WTC11 (cell line): ENCODE data around the gene JUND. TPM values are rescaled to one million over a fixed set of nuclear protein-coding genes. Genes with fewer than 3 reads are reported as not detected.

Experiments
- ATAC-seq: fragments of 200-7000 bp; cut with Tn5 transposase; 2 replicates; pipeline ENCODE4 v1.10.0; 2021; ENCODE audit warnings: mild to moderate bottlenecking, moderate library complexity
- CTCF ChIA-PET: fragments of 300-600 bp; sonication (Branson Sonifier 250); formaldehyde crosslinking; loops from one replicate; lab custom pipeline; 2021; ENCODE audit warnings: antibody characterized with exemption; lab: Charles Lee
- POLR2A ChIA-PET: fragments of 350-600 bp; sonication (Branson Sonifier 250); formaldehyde crosslinking; loops from one replicate; lab custom pipeline; 2021; ENCODE audit warnings: antibody characterized with exemption; lab: Charles Lee
- DNase-seq: peaks from one replicate; pipeline ENCODE4 v3.0.0; 2021; ENCODE audit warnings: low spot score
- H3K27ac Mint-ChIP-seq: 2 replicates; pipeline ENCODE4 v1.8.0; 2021; ENCODE audit warnings: mixed read lengths
- H3K27me3 Mint-ChIP-seq: 2 replicates; pipeline ENCODE4 v1.8.0; 2021; ENCODE audit warnings: low read depth, mild to moderate bottlenecking, moderate library complexity, mixed read lengths
- H3K36me3 Mint-ChIP-seq: 2 replicates; pipeline ENCODE4 v1.8.0; 2021; ENCODE audit warnings: mixed read lengths
- H3K4me1 Mint-ChIP-seq: 2 replicates; pipeline ENCODE4 v1.8.0; 2022; ENCODE audit warnings: mixed read lengths
- H3K4me3 Mint-ChIP-seq: 2 replicates; pipeline ENCODE4 v1.8.0; 2021; ENCODE audit warnings: mild to moderate bottlenecking, moderate library complexity, mixed read lengths
- H3K9me3 Mint-ChIP-seq: 2 replicates; pipeline ENCODE4 v1.8.0; 2021; ENCODE audit warnings: mixed read lengths
- E2F1 ChIP-seq: sonication (generic); formaldehyde crosslinking; IDR thresholded peaks from 2 replicates; pipeline ENCODE4 v1.8.0; 2022; ENCODE audit warnings: mild to moderate bottlenecking, missing genetic modification reagents
- E2F5 ChIP-seq: sonication (generic); formaldehyde crosslinking; IDR thresholded peaks from 2 replicates; pipeline ENCODE4 v1.8.1; 2022; ENCODE audit warnings: mild to moderate bottlenecking, moderate library complexity, missing genetic modification reagents
- ELF4 ChIP-seq: sonication (generic); formaldehyde crosslinking; IDR thresholded peaks from 2 replicates; pipeline ENCODE4 v1.8.1; 2022; ENCODE audit warnings: low read depth, mild to moderate bottlenecking, moderate library complexity, missing genetic modification reagents
- ESRRA ChIP-seq: sonication (generic); formaldehyde crosslinking; IDR thresholded peaks from 2 replicates; pipeline ENCODE4 v1.8.1; 2022; ENCODE audit warnings: mild to moderate bottlenecking, missing genetic modification reagents, borderline replicate concordance
- ETV6 ChIP-seq: sonication (generic); formaldehyde crosslinking; IDR thresholded peaks from 2 replicates; pipeline ENCODE4 v1.8.1; 2022; ENCODE audit warnings: mild to moderate bottlenecking, missing genetic modification reagents
- FOXK1 ChIP-seq: sonication (generic); formaldehyde crosslinking; IDR thresholded peaks from 2 replicates; pipeline ENCODE4 v1.8.0; 2022; ENCODE audit warnings: mild to moderate bottlenecking, moderate library complexity, missing genetic modification reagents
- FOXP1 ChIP-seq: sonication (generic); formaldehyde crosslinking; IDR thresholded peaks from 2 replicates; pipeline ENCODE4 v1.8.0; 2022; ENCODE audit warnings: missing genetic modification reagents, mild to moderate bottlenecking, moderate library complexity, borderline replicate concordance
- MXD4 ChIP-seq: fragments of 250-450 bp; sonication (Bioruptor Pico); IDR thresholded peaks from 2 replicates; pipeline ENCODE4 v1.8.0; 2021; ENCODE audit warnings: mild to moderate bottlenecking, moderate library complexity, borderline replicate concordance
- NFE2L1 ChIP-seq: sonication (generic); formaldehyde crosslinking; IDR thresholded peaks from 2 replicates; pipeline ENCODE4 v1.8.1; 2023; ENCODE audit warnings: missing genetic modification reagents
- RORB ChIP-seq: fragments of 250-450 bp; sonication (Bioruptor Pico); IDR thresholded peaks from 2 replicates; pipeline ENCODE4 v1.9.0; 2021; ENCODE audit warnings: mild to moderate bottlenecking
- TEAD4 ChIP-seq: sonication (generic); formaldehyde crosslinking; IDR thresholded peaks from 2 replicates; pipeline ENCODE4 v1.8.0; 2022; ENCODE audit warnings: mild to moderate bottlenecking, missing genetic modification reagents
- TP53 ChIP-seq: sonication (generic); formaldehyde crosslinking; IDR thresholded peaks from 2 replicates; pipeline ENCODE4 v1.8.1; 2023; ENCODE audit warnings: mild to moderate bottlenecking, missing genetic modification reagents
- ZBTB21 ChIP-seq: sonication (generic); formaldehyde crosslinking; IDR thresholded peaks from 2 replicates; pipeline ENCODE4 v1.8.1; 2023; ENCODE audit warnings: mild to moderate bottlenecking, missing genetic modification reagents, borderline replicate concordance
- ZNF317 ChIP-seq: sonication (generic); formaldehyde crosslinking; IDR thresholded peaks from 2 replicates; pipeline ENCODE4 v1.8.1; 2023; ENCODE audit warnings: low read depth, mild to moderate bottlenecking, moderate library complexity, missing genetic modification reagents, borderline replicate concordance
- ZNF416 ChIP-seq: fragments of 250-450 bp; sonication (Bioruptor Pico); IDR thresholded peaks from 2 replicates; pipeline ENCODE4 v1.9.0; 2021; ENCODE audit warnings: mild to moderate bottlenecking, inconsistent platforms
- ZNF671 ChIP-seq: fragments of 250-450 bp; sonication (Bioruptor Pico); IDR thresholded peaks from 2 replicates; pipeline ENCODE4 v1.8.0; 2021; ENCODE audit warnings: mild to moderate bottlenecking
- ZSCAN18 ChIP-seq: fragments of 250-450 bp; sonication (Bioruptor Pico); IDR thresholded peaks from 2 replicates; pipeline ENCODE4 v2.1.2; 2022; ENCODE audit warnings: mild to moderate bottlenecking, moderate library complexity
- total RNA-seq: library from RNA; stranded (reverse); gene quantifications from 3 replicates; pipeline ENCODE4 v1.2.3, GENCODE V29; 2021
- TF ChIP-seq, protein P1 (sequence below): sonication (generic); formaldehyde crosslinking; IDR thresholded peaks from 2 replicates; pipeline ENCODE4 v1.8.0; 2022; ENCODE audit warnings: mild to moderate bottlenecking, missing genetic modification reagents
- TF ChIP-seq, protein P2 (sequence below): fragments of 200-600 bp; IDR thresholded peaks from 2 replicates; pipeline ENCODE4 v1.8.0; 2022; ENCODE audit warnings: antibody characterized with exemption
- TF ChIP-seq, protein P3 (sequence below): fragments of 250-450 bp; sonication (Bioruptor Pico); conservative IDR thresholded peaks from 2 replicates; pipeline ENCODE4 v1.9.0; 2021; ENCODE audit warnings: mild to moderate bottlenecking
- TF ChIP-seq, protein P4 (sequence below): sonication (generic); formaldehyde crosslinking; IDR thresholded peaks from 2 replicates; pipeline ENCODE4 v1.8.0; 2023; ENCODE audit warnings: missing genetic modification reagents, mild to moderate bottlenecking, borderline replicate concordance

JUND gene
- total RNA-seq, 1 experiment from 2014 or later, result 121 TPM

GRCh38 chr19:18280247-18281081 lies 958 bp downstream of the JUND start:
- peaks cover 27% of the 10 kb centered on the region for H3K4me1 Mint-ChIP-seq
- peaks cover 3% of the 10 kb centered on the region; the same call in 1 of the 2 replicates for H3K27me3 Mint-ChIP-seq
- ChIA-PET POLR2A (interaction anchor here (0.6 to 5.1 kb wide), 30 partner anchors 12 to 330 kb away, joined by 3 to 200 read pairs (median 9); partner anchors contain the start of genes GDF15, LSM4, MPV17L2 and RAB3A), CTCF (interaction anchor here (0.6 to 6.8 kb wide), 48 partner anchors 8 to 328 kb away, joined by 3 to 240 read pairs (median 8); partner anchors contain the start of genes GDF15, LSM4, MPV17L2 and PGPEP1)
- DNase-seq, result peak; percentile 53
- H3K9me3 Mint-ChIP-seq, result no peaks in the 10 kb centered on the region
- peaks cover 12% of the 10 kb centered on the region for H3K36me3 Mint-ChIP-seq
- peak overlapping the region; percentile 96 for H3K4me3 Mint-ChIP-seq
- peak overlapping the region; percentile 94 for H3K27ac Mint-ChIP-seq
- no peak for ATAC-seq
- TF ChIP-seq ESRRA (no peak), E2F1 (CRISPR knock-in tag) (no peak), MXD4 (no peak), NFE2L1 (no peak), FOXK1 (CRISPR knock-in tag) (peak; percentile 30; the same call in 1 of the 2 replicates), RORB (CRISPR knock-in tag) (no peak), FOXP1 (CRISPR knock-in tag) (peak; percentile 48), ZNF317 (0 out of 2 replicates have a peak, but pooled peaks have one; percentile 23), ELF4 (CRISPR knock-in tag) (0 out of 2 replicates have a peak, but pooled peaks have one; percentile 10), ZNF416 (CRISPR knock-in tag) (peak; percentile 9; the same call in 1 of the 2 replicates), TP53 (CRISPR knock-in tag) (no peak), ZBTB21 (CRISPR knock-in tag) (no peak), ZSCAN18 (CRISPR knock-in tag) (no peak), ZNF671 (no peak), TEAD4 (CRISPR knock-in tag) (no peak), ETV6 (CRISPR knock-in tag) (no peak), E2F5 (CRISPR knock-in tag) (peak; percentile 41; the same call in 1 of the 2 replicates)
- TF ChIP-seq, protein P1, sequence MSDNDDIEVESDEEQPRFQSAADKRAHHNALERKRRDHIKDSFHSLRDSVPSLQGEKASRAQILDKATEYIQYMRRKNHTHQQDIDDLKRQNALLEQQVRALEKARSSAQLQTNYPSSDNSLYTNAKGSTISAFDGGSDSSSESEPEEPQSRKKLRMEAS (CRISPR knock-in tag), result peak; percentile 47; the same call in 1 of the 2 replicates
- TF ChIP-seq, protein P2, sequence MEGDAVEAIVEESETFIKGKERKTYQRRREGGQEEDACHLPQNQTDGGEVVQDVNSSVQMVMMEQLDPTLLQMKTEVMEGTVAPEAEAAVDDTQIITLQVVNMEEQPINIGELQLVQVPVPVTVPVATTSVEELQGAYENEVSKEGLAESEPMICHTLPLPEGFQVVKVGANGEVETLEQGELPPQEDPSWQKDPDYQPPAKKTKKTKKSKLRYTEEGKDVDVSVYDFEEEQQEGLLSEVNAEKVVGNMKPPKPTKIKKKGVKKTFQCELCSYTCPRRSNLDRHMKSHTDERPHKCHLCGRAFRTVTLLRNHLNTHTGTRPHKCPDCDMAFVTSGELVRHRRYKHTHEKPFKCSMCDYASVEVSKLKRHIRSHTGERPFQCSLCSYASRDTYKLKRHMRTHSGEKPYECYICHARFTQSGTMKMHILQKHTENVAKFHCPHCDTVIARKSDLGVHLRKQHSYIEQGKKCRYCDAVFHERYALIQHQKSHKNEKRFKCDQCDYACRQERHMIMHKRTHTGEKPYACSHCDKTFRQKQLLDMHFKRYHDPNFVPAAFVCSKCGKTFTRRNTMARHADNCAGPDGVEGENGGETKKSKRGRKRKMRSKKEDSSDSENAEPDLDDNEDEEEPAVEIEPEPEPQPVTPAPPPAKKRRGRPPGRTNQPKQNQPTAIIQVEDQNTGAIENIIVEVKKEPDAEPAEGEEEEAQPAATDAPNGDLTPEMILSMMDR, result no peak
- TF ChIP-seq, protein P3, sequence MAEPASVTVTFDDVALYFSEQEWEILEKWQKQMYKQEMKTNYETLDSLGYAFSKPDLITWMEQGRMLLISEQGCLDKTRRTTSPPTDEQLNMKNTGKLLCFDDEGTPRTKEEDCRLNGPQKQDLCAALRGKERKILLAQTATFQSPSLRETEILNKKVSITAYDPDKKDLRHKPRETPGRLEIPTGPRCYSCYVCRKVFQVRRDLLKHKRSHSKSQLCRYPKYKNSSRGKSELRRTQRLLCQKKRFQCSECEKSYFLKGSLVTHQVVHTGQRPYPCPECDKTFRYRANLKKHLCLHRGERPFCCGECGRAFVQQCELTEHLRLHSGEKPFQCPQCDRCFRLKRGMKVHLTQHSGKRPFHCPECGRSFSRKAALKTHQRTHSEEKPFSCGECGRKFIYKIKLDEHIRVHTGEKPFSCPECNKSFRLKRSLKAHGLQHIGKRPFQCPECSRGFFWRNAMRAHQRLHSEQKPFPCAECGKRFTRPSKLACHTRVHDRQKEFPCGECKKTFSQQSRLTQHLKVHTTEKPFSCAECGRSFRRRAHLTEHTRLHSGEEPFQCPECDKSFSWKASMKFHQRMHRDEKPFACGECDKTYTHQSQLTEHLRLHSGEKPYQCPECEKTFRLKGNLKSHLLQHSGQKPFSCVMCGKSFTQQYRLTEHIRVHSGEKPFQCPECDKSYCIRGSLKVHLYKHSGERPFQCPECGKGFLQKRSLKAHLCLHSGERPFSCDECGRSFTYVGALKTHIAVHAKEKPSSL, result no peak
- TF ChIP-seq, protein P4, sequence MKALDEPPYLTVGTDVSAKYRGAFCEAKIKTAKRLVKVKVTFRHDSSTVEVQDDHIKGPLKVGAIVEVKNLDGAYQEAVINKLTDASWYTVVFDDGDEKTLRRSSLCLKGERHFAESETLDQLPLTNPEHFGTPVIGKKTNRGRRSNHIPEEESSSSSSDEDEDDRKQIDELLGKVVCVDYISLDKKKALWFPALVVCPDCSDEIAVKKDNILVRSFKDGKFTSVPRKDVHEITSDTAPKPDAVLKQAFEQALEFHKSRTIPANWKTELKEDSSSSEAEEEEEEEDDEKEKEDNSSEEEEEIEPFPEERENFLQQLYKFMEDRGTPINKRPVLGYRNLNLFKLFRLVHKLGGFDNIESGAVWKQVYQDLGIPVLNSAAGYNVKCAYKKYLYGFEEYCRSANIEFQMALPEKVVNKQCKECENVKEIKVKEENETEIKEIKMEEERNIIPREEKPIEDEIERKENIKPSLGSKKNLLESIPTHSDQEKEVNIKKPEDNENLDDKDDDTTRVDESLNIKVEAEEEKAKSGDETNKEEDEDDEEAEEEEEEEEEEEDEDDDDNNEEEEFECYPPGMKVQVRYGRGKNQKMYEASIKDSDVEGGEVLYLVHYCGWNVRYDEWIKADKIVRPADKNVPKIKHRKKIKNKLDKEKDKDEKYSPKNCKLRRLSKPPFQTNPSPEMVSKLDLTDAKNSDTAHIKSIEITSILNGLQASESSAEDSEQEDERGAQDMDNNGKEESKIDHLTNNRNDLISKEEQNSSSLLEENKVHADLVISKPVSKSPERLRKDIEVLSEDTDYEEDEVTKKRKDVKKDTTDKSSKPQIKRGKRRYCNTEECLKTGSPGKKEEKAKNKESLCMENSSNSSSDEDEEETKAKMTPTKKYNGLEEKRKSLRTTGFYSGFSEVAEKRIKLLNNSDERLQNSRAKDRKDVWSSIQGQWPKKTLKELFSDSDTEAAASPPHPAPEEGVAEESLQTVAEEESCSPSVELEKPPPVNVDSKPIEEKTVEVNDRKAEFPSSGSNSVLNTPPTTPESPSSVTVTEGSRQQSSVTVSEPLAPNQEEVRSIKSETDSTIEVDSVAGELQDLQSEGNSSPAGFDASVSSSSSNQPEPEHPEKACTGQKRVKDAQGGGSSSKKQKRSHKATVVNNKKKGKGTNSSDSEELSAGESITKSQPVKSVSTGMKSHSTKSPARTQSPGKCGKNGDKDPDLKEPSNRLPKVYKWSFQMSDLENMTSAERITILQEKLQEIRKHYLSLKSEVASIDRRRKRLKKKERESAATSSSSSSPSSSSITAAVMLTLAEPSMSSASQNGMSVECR, result peak; percentile 90; the same call in 1 of the 2 replicates
